Activated CD4-positive, CD25-positive, alpha-beta regulatory T cell treated with anti-CD3 and anti-CD28 coated beads, Interleukin-2, amount 50 U/mL, for 72 hours (primary cell): ENCODE measurements around the gene UST.
"Not testable (repeated sequence)": the region's sequence is repeated elsewhere in the genome, so short reads cannot be mapped to it uniquely, and the experiment has no call there.

ENCODE experiments used
- DNase-seq: peaks from one replicate; pipeline ENCODE4 v3.0.0; 2021

UST gene

GRCh38 chr6:148736774-148737412 lies 9.9 kb upstream of the UST start:
- DNase-seq = no peak

- DNase-seq = no peak
Observed at GRCh38 chr6:148737806-148738205, 9.0 kb upstream of the UST start.

- DNase-seq = no peak
Observed at GRCh38 chr6:148738946-148739821, 7.6 kb upstream of the UST start.

- DNase-seq = no peak
Observed at GRCh38 chr6:148739822-148740128, 7.1 kb upstream of the UST start.

- no peak for DNase-seq
Observed at GRCh38 chr6:148743476-148743875, 3.4 kb upstream of the UST start.

GRCh38 chr6:148745926-148746325 lies 904 bp upstream of the UST start:
- DNase-seq = no peak

- DNase-seq = peak; percentile 45
Observed at GRCh38 chr6:148747145-148747470, 278 bp downstream of the UST start.

GRCh38 chr6:148747471-148748165 lies 788 bp downstream of the UST start:
- DNase-seq = peak; percentile 51

- DNase-seq = no peak
Observed at GRCh38 chr6:148749674-148750073, 2.8 kb downstream of the UST start.

GRCh38 chr6:148750838-148751792 lies 4.3 kb downstream of the UST start:
- DNase-seq = no peak

- DNase-seq = no peak
Observed at GRCh38 chr6:148751793-148752170, 5.0 kb downstream of the UST start.

GRCh38 chr6:148755379-148755778 lies 8.5 kb downstream of the UST start:
- DNase-seq = not testable (repeated sequence)

GRCh38 chr6:148757944-148758480 lies 11.2 kb downstream of the UST start:
- DNase-seq = no peak

- no peak for DNase-seq
Observed at GRCh38 chr6:148758492-148758891, 11.7 kb downstream of the UST start.

GRCh38 chr6:148760258-148760534 lies 13.4 kb downstream of the UST start:
- DNase-seq = no peak

GRCh38 chr6:148760568-148761526 lies 14.0 kb downstream of the UST start:
- peak; percentile 36 for DNase-seq

- DNase-seq = no peak
Observed at GRCh38 chr6:148761527-148762011, 14.7 kb downstream of the UST start.

GRCh38 chr6:148762231-148762630 lies 15.4 kb downstream of the UST start:
- DNase-seq = no peak

- not testable (repeated sequence) for DNase-seq
Observed at GRCh38 chr6:148764259-148765020, 17.6 kb downstream of the UST start.

GRCh38 chr6:148765898-148766808 lies 19.3 kb downstream of the UST start:
- no peak for DNase-seq
